B cell (primary cell): Measurements from ENCODE around the gene NCAM1.

Experiments
- EZH2 ChIP-seq: IDR thresholded peaks from 2 replicates; pipeline ENCODE4 v1.6.1; 2012; ENCODE audit warnings: borderline replicate concordance, low read depth, mild to moderate bottlenecking, moderate library complexity, low read length; ENCODE audit not compliant: insufficient read depth, poor library complexity, severe bottlenecking
- TF ChIP-seq, protein P1 (sequence below): fragments of 200-600 bp; IDR thresholded peaks from one replicate; pipeline ENCODE4 v1.8.0; 2022; ENCODE audit warnings: antibody characterized with exemption, mild to moderate bottlenecking

GRCh38 chr11:113274713-113275582, 313.7 kb downstream of the NCAM1 start:
- TF ChIP-seq, protein P1, sequence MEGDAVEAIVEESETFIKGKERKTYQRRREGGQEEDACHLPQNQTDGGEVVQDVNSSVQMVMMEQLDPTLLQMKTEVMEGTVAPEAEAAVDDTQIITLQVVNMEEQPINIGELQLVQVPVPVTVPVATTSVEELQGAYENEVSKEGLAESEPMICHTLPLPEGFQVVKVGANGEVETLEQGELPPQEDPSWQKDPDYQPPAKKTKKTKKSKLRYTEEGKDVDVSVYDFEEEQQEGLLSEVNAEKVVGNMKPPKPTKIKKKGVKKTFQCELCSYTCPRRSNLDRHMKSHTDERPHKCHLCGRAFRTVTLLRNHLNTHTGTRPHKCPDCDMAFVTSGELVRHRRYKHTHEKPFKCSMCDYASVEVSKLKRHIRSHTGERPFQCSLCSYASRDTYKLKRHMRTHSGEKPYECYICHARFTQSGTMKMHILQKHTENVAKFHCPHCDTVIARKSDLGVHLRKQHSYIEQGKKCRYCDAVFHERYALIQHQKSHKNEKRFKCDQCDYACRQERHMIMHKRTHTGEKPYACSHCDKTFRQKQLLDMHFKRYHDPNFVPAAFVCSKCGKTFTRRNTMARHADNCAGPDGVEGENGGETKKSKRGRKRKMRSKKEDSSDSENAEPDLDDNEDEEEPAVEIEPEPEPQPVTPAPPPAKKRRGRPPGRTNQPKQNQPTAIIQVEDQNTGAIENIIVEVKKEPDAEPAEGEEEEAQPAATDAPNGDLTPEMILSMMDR: no peak
- TF ChIP-seq EZH2: no peak
